Activated CD4-positive, alpha-beta T cell treated with anti-CD3 and anti-CD28 coated beads, Interleukin-2, amount 50 U/mL, for 48 hours (primary cell): Measurements from ENCODE around the gene NXNL2.

ENCODE experiments used
- DNase-seq, 2 experiments: peaks; one replicate each; pipeline ENCODE4 v3.0.0-alpha.2; 2020

Gene NXNL2

GRCh38 chr9:88579050-88579715 lies 44.2 kb downstream of the NXNL2 start:
- DNase-seq = no peak

- no peak for DNase-seq
Observed at GRCh38 chr9:88580961-88581360, 46.0 kb downstream of the NXNL2 start.

GRCh38 chr9:88583901-88584596 lies 49.1 kb downstream of the NXNL2 start:
- no peak for DNase-seq

GRCh38 chr9:88585426-88585825 lies 50.4 kb downstream of the NXNL2 start:
- DNase-seq = no peak

GRCh38 chr9:88586452-88586851 lies 51.5 kb downstream of the NXNL2 start:
- no peak for DNase-seq

GRCh38 chr9:88587182-88587581 lies 52.2 kb downstream of the NXNL2 start:
- DNase-seq = no peak

- no peak for DNase-seq
Observed at GRCh38 chr9:88587885-88588649, 53.1 kb downstream of the NXNL2 start.

GRCh38 chr9:88589656-88590055 lies 54.7 kb downstream of the NXNL2 start:
- no peak for DNase-seq

GRCh38 chr9:88590558-88591146 lies 55.7 kb downstream of the NXNL2 start:
- DNase-seq = peak; percentile 10 to 18

- peak; percentile 48 to 53 for DNase-seq
Observed at GRCh38 chr9:88593537-88594185, 58.7 kb downstream of the NXNL2 start.
